ENCODE results near the gene TSPAN18. TPM values are rescaled to one million over a fixed set of nuclear protein-coding genes. Genes with fewer than 3 reads are reported as not detected.
A peak's percentile ranks its signal among the peaks of the same experiment; 100 is the strongest.

TSPAN18 gene
- total and polyA plus RNA-seq, 2 of the 8 experiments (the other 6 are each of a cell fraction or from before 2014, with no cell fraction given): 5.2 to 10.2 TPM

GRCh38 chr11:44797886-44798606 lies 71.3 kb downstream of the TSPAN18 start (continued):
- TF ChIP-seq CTBP2 (IDR thresholded peaks at IDR 0.05; ENCODE audit: borderline replicate concordance, insufficient read depth, insufficient read length, low read length) (no peak), FOSL1 (IDR thresholded peaks at IDR 0.05; ENCODE audit: insufficient read depth, low read depth, low read length) (no peak), PHF8 (conservative IDR thresholded peaks at IDR 0.05; ENCODE audit: low read depth, low read length) (no peak), KDM5A (IDR thresholded peaks at IDR 0.05; ENCODE audit: low read length) (no peak), HDAC2 (IDR thresholded peaks at IDR 0.05; ENCODE audit: borderline replicate concordance in 1 of 2, low read depth in 2 of 2, low read length in 2 of 2) (peak; percentile 31 to 93; a peak in 1 of 4 replicates), POU5F1 (IDR thresholded peaks at IDR 0.05; ENCODE audit: low read depth, low read length) (0 out of 2 replicates have a peak, but pooled peaks have one; percentile 29)
- TF ChIP-seq, protein P1, sequence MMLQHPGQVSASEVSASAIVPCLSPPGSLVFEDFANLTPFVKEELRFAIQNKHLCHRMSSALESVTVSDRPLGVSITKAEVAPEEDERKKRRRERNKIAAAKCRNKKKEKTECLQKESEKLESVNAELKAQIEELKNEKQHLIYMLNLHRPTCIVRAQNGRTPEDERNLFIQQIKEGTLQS (IDR thresholded peaks at IDR 0.05; ENCODE audit: insufficient read depth, low read depth, low read length): no peak
